Measurements from ENCODE around the gene MTMR3.

GRCh38 chr22:30009478-30009877 lies 126.5 kb downstream of the MTMR3 start:
- TF ChIP-seq EZH2 (IDR thresholded peaks at IDR 0.05; ENCODE audit: insufficient read depth, low read length) = no peak
- TF ChIP-seq, protein P1, sequence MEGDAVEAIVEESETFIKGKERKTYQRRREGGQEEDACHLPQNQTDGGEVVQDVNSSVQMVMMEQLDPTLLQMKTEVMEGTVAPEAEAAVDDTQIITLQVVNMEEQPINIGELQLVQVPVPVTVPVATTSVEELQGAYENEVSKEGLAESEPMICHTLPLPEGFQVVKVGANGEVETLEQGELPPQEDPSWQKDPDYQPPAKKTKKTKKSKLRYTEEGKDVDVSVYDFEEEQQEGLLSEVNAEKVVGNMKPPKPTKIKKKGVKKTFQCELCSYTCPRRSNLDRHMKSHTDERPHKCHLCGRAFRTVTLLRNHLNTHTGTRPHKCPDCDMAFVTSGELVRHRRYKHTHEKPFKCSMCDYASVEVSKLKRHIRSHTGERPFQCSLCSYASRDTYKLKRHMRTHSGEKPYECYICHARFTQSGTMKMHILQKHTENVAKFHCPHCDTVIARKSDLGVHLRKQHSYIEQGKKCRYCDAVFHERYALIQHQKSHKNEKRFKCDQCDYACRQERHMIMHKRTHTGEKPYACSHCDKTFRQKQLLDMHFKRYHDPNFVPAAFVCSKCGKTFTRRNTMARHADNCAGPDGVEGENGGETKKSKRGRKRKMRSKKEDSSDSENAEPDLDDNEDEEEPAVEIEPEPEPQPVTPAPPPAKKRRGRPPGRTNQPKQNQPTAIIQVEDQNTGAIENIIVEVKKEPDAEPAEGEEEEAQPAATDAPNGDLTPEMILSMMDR (IDR thresholded peaks at IDR 0.05; ENCODE audit: insufficient read depth, low read depth, low read length) = no peak
